Measurements from ENCODE around the gene ASPG.

Gene ASPG

DNA sequence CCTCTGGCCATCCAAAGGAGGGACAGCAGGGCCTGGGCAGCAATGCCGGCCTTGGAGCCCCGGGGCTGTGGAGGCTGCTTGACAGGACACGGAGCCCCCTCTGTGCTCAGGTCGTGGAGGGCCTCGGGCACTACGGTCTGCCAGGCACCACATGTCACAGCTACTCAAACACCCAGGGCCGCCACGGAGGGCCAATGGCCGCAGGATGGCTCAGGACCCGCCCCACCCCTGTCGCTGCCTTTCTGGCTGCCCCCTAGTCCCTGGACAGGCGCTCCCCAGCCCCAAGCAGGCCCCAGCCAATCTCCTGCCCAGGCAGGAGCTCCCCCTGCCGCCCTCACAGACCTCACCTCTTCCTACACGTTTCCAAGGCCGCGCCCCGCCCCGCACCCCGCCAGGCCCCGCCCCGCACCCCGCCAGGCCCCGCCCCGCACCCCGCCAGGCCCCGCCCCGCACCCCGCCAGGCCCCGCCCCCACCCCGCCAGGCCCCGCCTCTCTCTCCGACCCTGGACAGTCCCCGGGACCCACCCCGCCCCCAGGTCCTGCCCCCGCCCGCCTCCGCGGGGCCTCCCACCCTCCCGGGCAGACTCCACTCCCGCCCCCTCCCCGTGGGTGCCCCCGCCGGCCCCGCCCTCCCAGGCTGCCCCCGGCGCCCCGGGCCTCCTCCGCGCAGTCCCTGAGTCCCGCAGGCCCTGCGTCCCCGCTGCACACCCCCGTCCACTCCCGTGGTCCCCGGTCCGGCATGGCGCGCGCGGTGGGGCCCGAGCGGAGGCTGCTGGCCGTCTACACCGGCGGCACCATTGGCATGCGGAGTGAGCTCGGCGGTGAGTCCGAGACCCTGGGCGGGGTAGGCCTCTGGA lies at the start of gene ASPG:
Gene ASPG, plus strand, starts transcription at position 669 of the 857 bp plus-strand sequence. Its CDS starts 71 bp downstream, at position 740.
- DNase-seq, result no peak

DNA sequence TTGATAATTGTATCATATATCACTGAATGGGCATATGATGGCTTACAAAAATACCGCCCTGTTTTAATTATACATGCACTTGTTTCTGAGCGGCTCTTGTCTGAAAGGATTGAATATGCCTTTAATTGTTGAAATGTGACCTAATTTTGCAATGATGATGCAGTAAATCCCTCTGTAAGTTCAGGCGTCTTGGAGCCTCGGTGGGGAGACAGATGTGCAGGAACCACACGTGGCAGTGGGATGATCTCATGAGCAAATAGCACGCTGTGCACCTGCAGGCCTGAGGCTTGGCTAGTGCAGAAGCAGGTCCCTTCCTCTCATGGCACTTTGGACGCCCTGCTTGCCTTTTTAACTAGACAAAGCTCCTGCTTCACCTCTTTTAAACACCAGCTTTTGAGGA lies 49.3 kb upstream of the ASPG start:
- DNase-seq, result no peak

DNA sequence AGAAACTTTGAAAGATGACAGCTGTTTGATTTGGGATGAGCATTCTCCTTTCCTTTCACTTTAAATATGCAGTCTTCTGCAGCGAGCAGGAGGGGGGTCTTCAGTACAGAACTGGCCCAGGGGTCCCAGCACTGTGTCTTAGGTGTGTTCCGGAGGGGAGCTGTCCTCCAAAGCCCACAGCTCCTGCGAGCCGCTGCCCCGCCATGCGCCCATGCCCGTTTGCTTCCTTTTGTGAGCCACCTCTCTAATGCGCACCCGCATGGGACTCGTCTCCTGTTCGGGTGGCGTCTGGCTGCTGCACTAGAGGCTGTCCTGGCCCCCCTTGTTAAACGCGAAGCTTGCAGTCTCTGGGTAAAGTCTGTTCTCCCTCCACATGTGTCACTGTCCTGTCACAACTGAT lies 48.4 kb upstream of the ASPG start:
- DNase-seq, result no peak

DNA sequence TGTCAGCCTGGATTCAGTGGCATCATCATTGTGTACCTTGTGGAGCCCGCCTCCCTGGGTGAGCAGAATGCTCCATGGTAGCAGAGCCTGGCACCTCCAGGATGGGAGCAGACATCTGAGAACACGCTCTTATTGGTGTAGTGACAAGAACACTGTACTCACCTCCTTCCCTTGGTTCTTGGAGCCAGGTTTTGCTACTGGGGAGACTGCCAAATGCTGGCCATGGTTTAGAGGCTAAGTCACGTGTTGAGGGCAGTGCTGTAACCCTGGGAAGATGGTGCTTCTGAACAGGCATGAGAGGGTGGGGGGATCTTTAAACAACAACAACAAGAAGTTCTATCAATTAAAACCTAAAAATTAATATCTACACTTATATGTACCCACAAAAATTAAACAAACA lies 47.6 kb upstream of the ASPG start:
- DNase-seq, result no peak

DNA sequence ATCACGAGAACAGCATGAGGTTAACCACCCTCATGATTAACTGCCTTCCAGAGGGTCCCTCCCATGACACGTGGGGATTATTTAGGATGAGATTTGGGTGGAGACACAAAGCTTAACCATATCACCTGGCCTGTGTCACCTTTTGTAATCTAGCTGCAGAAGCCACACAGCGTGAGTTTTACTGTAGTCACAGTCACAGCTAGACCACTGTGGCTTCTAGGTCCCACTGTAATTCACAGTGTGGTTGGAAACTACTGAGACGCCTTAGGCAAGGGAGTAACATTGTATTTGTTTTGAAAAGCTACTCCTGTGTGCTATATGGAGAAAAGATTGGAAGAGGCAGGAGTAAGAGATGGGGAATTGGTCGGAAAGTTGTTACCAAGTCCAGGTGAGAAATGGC lies 46.3 kb upstream of the ASPG start:
- no peak for DNase-seq

DNA sequence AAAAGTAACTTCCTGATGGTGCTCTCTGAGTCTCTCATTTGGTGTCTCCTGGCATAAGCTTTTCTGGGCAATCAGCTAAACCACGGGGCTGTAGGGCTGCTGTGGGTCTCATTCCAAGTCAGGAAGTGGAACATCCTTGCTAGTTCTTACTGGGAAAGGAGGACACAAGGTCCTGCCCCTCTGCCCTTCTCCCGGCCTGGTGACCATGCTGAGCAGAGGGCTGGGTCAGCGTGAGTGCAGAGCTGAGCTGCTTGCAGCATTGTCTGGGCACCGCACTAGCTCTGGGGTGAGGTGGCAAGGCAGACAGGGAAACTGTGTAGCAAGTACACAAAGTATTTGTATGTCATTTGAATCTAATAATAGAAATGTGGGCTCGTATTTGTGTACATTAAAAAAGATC lies 45.0 kb upstream of the ASPG start:
- DNase-seq, result no peak

DNA sequence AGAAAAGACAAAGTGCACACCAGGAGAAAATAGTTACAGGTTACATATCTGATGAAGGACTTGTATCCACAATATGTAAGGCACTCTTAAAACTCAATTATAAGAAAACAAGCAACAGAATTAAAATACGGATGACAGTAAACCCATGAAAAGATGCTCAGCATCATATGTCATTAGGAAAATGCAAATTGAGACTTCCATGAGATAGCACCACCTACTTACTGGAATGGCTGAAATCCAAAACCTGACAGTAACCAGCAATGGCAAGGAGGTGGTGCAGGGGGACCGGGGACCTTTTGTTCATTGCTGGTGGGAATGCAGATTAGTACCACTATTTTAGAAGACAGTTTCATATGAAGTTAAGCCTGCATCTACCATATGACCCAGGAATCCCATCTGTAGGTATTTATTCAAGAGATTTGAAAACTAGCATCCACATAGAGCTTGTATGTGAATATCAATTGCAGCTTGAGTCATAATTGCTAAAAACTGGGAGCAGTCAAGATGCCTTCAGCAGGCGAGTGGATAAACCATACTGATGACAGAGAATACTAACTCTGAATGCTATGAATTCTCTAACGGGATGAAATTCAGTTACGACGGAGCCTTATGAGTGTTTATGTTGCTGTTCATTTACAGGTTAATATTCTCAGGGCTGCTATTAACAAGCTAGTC lies 43.9 kb upstream of the ASPG start:
- no peak for DNase-seq

DNA sequence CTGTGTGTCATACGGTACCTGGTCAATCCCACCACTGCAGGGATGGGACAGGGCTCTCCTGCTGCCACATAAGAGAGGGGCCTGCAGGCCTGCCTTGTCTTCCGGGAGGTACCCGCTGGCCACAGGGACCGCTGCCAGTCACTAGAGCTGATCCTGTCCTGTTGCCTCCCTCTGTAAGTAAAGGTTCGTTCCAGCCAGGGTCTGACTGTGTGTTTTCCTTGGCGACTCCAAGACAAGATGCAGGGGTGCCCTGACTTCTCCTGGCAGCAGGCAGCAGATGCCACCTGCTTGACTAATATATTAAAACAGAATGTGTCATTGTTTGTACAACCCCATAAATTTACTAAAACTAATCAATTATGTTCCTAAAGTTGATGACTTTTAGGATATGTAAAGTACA lies 41.5 kb upstream of the ASPG start:
- no peak for DNase-seq

DNA sequence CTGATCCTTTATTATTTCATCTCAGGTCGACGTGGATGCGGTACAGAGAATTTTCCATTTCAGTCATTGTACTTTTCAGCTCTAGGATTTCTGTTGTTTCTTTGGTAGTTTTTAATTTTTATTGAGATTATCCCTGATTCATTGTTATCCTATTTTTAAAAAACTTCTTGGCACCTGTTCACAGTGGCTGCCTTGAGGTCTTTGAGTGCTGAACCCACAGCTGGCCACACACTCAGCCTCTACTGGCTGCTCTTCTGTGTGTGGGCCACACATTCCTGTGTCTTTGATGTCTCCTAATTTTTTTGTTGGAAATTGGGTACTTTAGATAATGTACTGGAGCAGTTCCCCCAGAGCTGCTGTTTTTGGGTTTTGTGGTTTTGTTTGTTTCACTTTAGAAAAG lies 37.7 kb upstream of the ASPG start:
- no peak for DNase-seq

DNA sequence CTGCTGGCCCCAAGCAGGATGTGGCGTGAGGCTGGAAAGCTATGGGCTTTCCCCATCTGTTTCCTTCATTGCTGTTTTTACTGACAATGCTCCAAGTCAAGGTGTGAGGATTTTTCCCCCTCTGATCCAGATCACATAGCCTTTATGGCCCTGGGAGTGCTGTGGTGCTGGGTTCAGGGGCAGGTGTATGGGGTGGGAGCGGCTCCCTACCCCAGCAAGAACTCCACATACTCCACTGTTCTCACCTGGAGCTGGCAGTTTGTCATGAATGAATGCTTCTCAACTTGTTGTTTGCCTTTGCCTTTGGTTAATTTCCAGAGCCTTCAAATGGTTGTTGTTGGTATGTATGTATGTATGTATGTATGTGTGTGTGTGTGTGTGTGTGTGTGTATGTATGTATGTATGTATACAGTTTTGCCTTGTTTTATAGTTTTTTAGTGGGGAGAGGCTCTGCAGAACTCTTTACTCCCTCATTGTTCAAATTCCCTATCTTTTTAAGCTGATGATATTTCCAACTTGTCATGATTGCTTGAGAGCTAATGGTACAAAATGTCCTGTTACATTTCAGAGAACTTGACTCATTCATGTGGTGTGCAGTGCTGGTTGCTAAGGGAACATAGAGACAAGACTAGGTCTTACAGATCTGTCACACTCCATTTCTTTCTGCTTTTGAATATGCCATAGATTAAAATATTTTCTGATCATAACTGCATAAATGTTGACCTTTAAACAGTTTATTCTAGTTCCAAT lies 36.6 kb upstream of the ASPG start:
- DNase-seq, result peak; percentile 6

DNA sequence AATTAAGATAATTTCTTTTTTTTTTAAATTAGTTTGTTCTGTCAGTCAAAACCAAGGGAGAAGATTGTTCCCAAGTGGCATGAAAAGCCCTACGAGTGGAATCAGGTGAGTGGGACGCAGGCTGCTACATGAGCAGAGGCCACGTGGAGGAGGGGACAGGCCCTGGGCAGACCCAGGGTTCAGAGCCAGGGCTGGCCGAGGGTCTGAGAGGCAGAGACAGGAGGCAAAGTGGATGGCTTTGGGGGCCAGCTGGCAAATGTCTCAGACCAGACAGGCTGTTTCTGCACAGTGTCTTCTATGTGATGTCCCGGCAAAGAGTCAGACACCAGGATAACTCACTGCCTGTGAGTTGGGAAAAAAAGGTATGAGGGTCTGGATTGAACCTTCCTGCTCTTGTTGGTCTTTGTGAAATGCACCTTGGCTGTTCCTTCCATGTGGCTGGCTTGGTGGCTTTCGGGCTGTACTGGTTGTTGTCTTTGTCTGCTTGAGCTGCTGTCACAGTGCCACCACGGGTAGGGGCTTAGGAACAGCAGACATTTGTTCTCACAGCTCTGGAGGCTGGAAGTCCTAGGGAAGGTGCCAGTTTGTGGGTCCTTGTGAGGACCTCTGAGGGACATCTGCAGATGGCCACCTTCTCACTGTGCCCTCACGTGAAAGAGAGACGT lies 35.8 kb upstream of the ASPG start:
- DNase-seq, result no peak

DNA sequence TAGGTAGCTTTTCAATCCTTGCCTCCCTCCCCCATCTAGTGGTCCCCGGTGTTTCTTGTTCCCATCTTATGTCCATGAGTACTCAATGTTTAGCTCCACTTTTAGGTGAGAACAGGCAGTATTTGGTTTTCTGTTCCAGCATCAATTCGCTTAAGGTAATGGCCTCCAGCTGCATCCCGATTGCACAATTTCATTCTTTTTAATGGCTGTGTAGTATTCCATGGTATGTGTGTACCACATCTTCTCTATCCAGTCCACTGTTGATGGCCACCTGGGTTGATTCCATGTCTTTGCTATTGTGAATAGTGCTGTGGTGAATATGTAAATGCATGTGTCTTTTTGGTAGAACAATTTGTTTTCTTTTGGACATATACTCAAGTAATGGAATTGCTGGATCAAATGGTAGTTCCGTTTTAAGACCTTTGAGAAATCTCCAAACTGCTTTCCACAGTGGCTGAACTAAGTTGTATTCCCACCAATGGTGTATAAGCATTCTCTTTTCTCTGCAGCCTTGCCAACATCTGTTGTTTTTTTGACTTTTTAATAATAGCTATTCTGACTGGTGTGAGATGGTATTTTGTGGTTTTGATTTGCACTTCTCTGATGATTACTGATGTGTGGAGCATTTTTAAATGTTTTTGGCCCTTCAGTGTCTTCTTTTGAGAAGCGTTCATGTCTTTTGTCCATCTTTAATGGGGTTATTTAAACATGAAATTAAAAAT lies 34.2 kb upstream of the ASPG start:
- no peak for DNase-seq

DNA sequence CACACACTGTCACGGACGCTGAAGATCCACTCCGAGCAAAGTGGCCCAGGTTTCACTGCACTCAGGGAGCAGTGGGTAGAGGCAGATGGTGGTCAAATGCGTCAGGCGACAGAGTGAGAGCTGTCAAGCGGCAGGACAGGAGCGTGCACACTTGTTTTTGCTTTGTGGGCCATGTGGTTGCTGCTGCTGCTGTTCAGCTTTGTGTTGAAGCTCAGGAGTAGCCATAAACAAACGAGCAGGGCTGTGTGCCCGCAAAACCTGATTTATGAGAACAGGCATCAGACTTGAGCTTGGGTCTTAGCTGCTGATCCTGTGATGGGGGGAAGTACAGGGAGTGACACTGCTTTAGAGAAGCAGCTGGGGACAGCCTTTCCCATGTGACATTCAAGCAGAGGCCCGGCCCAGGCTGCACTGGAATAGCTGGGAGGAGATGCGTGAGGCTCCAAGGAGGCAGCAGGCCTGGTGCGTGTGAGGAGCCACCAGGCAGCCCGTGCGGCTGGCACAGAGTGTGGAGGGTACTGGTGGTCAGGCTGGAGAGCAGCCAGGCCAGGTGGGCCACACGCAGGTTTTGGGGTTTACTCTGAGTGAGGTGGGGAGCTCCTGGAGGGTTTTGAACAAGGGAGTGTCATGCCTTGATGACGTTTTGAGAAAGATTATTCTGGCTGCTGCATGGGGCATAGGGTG lies 31.1 kb upstream of the ASPG start:
- no peak for DNase-seq

DNA sequence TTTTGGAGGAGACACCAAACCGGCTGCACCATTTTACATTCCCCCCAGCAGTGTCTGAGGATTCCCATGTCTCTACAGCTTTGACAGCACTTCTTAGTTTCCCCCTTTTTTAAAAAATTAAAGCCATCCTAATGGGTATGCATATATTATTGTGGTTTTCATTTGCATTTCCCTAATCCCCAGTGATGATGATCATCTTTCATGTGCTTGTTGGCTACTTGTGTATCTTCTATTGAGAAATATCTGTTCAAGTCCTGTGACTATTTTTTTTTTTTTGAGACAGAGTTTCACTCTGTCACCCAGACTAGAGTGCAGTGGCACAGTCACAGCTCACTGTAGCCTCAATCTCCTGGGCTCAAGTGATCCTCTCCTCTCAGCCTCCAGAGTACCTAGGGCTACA lies 23.2 kb upstream of the ASPG start:
- DNase-seq, result no peak

DNA sequence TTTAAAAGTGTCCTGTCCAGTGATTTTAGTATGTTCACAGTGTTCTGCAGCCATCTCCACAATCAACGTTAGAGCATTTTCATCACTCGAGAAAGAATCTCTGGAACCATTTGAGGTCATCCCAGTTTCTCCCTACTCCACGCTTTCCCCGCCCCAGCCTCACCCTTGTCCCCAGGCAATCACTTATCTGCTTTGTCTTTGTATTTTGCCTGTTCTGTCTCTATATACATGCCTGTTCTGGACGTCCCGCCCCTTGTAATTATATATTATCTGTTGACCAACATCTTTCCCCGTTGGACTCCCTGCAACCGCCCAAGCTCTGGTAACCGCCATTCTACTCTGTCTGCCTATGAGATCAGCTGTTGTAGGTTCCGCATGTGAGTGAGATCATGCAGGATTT lies 21.5 kb upstream of the ASPG start:
- DNase-seq, result no peak

DNA sequence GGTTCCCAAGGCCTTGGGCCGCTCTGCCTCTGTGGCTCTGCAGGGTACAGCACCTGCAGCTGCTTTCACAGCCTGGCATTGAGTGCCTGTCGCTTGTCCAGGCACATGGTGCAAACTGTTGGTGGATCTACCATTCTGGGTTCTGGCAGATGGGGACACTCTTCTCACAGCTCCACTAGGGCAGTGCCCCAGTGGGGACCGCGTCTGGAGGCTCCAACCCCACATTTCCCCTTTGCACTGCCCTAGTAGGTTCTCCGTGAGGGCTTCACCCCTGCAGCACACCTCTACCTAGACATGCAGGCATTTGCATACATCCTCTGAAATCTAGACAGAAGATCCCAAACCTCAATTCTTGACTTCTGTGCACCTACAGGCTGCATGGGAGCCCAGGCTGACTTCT lies 19.2 kb upstream of the ASPG start:
- DNase-seq, result no peak

DNA sequence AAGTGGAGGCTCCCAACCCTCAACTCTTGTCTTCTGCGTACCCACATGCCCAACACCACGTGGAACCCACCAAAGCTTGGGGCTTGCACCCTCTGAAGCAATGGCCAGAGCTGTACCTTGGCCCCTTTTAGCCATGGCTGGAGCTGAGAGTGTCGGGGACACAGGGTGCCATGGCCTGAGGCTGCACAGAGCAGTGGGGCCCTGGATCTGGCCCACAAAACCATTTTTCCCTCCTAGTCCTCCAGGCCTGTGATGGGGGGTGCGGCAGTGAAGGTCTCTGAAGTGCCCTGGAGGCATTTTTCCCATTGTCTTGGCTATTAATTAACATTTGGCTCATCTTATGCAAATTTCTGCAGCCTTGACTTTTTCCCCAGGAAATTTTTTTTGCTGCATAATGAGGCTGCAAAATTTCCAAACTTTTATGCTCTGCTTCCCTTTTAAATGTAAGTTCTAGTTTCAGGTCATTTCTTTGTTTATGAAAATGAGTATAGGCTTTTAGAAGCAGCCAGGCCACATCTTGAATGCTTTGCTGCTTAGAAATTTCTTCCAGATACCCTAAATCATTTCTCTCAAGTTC lies 18.7 kb upstream of the ASPG start:
- DNase-seq, result no peak

DNA sequence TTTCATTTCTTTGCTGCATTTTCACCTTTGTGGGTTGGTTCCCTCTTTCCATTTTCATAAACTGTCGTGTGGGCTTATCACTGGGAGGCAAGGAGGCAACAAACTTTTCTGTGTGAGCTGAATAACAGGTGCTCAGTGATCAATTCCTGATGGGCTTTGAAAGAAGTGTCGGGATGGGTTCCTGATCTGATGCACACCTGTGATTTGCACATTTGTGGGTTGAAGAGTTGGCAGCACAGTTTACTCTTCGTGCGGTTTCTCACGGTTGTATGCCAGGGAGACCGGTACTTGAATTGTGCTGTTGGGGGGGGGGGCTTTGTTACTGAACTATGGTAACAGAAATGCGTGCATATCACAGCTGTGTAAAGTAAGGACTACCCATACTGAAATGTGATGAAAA lies 16.0 kb upstream of the ASPG start:
- DNase-seq, result no peak

DNA sequence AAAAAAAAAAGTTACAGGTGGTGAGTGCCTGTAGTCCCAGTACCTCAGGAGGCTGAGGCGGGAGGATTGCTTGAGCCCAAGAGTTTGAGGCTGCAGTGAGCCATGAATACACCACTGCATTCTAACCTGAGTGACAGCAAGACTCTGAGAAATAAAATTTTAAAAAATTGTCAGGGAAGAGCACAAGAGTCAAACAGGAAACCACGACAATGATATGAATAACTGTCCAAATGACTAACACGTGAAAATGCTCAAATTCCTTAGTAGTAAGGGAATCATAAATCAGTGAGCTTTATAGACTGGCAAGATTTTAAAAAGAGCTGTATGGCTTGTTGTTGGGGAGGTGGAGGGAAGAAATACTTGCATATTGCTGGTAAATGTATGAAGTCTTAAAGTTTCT lies 12.9 kb upstream of the ASPG start:
- DNase-seq, result peak; percentile 6

DNA sequence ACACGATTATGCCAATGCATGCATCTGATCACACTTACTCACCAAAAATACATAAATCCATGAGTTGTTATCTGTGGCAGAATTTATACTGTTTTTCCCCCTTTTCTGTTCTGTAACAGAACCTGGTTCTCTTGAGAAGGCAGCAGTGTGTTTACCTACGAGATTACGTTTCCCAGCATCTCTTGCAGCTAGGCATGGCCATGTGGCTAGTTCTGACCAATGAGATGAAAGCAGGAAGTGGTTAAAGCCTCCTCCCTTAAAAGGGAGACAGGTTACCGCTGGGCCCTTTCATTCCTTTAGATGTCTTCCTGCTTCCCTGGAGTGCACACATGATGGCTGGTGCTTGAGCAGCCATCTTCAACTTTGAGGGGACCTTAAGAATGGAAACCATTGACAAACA lies 11.7 kb upstream of the ASPG start:
- no peak for DNase-seq

DNA sequence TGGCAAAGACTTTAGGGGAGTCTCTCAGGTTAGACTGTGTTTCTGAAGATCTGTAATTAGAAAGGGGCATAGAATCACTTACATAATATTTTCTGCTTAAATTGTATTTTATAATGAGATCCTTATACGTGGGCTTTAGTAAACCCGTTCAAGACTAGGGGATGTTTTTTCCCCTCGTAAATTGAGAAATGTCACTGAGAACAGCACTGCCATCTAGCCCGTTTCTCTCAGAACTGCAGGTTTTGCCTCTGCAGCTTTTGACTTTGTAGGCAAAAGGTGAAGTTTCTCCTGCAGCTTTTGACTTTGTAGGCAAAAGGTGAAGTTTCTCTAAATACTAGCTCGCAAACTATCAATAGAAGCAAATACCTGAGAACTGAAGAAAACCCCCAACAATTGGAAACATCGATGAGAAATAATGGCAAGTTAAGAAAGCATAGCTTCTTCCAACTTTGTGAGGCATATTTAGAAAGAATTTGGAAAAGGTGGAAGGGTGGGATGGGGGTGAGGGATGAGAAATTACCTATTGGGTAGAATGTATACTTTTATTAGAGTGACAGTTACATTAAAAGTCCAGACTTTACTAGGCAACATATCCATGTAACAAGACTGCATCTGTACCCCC lies 9.9 kb upstream of the ASPG start:
- no peak for DNase-seq

Data from fibroblast of skin of right biceps (primary cell).